Stimulated activated CD8-positive, alpha-beta memory T cell treated with anti-CD3 and anti-CD28 coated beads, Interleukin-12 subunit alpha, Interleukin-12 subunit beta, amount 100 ng/mL, for 24 hours (primary cell): ENCODE measurements around the gene GNB2.

Experiments used
- DNase-seq: peaks from one replicate; pipeline ENCODE4 v3.0.0-alpha.2; 2020; ENCODE audit errors: extremely low read depth

Gene GNB2

DNA sequence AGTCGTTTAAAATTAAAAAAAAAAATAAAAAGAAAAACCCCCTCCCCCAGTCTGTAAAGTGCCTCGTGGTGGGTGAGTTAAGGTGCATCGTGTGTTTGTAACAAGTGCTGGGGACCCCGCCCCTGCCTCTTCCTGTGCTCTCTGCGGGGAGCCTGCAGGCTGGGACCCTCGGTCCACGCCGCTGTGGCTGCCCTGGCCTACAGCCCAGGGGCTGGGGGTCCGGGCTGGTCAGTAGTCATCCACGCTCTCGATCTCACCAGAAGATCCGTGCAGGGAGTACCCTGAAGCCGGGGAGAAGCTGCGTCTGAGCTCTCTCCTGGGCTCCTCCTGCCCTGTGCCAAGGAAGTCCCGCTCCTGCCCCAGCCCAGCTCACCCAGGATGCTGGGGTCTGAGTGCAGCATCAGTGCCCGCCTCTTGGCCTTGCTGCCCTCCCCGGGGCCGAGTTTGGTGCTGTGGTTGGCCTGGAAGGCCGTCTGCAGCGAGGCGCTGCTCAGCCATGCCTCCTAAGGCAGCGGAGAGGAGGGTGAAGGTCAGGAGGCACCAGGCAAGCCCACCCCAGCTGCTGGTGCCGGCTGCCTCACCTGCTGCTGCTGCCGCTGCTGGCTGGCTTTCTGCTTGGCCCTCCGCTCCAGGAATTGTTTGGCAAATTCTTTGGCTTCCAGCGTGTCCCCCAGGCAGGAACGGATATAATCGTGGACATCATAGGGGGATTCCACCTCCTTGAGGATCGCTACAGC, 8.1 kb downstream of the GNB2 start:
- DNase-seq: no peak

DNA sequence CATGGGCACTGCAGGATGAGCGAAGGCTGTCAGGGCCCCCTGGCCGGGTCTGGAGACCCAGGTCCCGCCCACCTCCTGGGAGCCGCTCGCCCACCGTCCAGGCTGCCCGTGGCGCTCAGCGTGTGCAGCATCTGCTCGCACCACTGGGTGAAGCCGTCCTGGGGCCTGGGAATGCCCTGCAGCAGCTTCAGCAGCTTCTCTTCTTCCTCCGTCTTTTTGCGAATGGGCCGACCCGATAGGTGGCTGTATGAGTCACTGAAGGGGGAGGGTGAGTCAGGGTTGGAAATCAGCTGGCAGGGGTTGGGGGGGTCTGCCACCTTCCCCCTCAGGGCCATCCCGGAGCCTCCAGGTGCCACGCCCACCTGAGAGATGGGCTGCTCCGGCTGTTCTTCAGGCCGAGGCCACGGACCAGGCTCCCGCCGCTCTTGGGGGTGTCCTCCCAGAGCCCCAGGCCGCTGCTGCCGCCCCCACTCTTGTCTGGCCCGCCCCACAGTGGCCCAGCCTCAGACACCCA, 8.7 kb downstream of the GNB2 start:
- DNase-seq: no peak

DNA sequence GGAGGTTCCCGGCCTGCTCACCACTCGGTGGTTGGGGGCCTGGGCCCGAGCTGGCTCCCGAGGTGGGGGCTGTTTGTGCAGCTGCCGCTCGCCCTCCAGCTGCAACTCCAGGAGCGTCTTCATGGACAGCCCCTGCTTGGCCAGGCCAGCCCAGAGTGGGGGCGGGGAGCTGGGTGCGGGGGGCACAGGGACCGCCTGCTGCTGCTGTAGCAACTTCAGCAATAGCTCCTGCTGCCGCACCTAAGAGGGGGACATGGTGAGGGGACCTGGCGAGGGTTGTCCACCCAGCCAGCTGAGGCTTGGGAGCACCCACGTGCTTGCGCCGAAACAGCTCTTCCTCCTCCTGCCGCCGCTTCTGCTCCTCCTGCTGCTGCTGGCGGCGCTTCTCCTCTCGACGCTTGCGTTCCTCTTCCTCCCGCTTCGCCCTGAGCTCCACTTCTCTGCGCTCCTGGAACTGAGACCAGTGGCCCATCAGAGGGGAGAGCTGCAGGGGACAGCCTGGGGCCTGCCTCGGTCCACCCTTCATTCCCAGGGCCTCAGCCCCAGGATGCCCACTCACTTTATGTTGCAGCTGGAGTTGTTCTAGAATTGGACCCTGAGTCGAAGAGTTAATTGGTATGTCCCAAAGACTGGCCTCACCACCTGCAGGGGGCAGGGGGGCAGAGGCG, 9.6 kb downstream of the GNB2 start:
- DNase-seq: no peak

DNA sequence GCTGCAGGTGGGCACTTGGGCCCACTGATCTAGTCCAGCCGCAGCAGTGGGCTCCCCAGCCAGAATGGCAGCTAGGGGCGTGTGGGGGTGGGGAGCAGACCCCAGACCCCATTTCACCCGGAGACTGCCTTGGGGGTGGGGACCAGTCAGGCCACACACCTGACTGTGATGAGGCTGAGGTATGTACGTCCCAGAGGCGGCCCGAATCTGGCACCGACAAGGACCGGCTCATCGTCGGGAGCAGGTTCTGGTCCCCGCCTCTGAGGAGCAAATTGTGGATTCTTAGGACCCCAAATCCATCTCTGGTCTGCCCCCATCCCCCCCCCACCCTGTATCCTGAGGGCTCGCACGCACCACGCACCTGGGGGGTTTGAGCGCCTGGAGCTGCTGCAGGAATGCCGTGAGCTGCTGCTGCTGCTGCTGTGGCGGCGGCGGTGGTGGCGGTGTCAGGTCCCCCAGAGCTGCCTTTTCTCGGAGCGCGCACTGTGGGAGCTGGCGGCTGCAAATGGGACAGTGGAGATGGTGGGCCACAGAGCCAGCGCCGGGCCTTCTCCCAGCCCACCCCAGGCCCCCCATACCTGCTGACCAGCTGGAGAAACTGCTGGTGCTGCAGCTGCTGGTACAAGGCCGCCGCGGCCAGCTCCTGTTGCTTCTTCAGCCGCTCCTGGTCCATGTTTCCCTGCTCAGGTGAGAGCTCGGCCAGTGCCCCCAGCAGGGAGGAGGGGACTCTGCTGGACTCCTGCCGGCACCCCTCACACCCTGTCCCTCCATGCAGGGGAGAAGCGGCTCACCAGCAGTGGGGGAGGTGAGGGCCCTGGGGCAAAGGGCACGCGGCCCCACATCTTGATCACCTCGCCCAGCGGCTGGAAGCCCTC, 10.4 kb downstream of the GNB2 start:
- DNase-seq: no peak

DNA sequence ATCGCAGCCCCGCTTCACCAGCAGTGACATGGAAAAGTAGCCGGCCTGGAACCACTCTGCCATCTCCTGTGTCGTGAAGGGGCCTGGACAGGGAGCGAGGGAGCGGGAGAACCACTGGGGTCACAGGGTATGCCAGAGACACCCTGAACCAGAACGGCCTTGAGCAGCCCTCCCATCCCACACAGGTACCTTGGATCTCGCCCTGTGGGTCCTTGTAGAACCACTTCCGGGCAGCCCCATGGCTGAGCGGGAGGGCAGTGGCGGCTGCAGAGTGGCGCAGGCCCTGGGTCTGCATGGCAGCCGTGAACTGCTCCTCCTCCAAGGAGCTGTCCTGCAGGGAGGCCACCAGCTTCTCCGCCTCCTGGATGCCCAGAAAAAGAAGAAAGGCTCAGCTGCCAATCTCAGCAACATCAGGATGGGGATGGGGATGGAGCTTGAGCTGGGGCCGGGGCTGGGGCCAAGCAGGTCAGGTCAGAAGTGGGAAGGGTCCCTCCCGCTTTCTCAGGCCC, 11.0 kb downstream of the GNB2 start:
- DNase-seq: no peak

DNA sequence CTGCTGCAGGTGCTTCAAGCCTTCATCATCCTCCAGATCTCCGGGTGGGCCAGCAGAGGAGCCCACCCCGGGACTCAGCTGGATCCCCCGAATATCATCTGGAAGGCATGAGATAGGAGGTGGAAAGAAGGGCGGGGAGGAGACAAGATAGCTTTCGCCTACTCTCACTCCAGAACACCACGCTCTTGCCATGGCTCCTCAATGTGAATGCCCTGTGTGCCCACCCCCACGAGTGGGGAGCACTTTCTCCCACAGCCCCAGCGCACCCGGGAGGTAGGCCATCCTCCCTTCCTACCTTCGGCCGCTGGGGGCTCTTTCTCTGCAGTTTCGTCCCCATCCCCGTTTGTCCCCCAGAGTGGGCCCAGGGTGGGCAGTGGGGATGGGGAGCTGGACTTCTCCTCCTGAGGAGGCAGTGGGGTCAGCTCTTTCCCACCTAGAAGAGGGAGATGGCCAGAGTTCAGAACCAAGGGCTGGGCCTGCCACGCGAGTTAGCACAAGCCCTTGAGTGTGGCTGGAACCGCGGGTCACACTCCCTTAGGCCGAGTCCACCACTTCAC, 11.6 kb downstream of the GNB2 start:
- DNase-seq: no peak

DNA sequence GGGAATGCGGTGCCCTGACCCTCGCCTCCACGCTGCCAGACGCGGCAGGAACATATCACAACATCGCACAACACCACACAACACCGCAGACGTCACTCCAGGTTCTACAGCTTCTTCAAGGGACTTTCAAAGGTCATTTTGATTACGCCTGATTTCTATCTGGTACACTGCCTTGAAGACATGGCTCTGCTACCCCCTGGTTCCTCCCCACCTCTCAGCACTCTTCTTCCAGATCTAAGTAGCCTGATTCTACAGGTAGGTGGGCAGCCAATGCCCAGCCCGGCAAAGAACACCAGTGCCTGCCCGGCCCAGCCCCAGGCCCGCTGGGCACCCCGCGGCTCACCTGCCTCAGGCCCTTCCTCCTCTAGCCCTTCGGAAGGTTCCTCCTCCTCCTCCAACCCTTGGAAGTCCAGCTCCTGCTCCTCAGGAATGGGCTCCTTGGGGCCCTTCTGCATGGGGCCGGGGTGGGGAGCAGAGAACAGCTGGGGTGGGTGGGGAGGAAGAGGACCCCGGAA, 12.1 kb downstream of the GNB2 start:
- DNase-seq: no peak

DNA sequence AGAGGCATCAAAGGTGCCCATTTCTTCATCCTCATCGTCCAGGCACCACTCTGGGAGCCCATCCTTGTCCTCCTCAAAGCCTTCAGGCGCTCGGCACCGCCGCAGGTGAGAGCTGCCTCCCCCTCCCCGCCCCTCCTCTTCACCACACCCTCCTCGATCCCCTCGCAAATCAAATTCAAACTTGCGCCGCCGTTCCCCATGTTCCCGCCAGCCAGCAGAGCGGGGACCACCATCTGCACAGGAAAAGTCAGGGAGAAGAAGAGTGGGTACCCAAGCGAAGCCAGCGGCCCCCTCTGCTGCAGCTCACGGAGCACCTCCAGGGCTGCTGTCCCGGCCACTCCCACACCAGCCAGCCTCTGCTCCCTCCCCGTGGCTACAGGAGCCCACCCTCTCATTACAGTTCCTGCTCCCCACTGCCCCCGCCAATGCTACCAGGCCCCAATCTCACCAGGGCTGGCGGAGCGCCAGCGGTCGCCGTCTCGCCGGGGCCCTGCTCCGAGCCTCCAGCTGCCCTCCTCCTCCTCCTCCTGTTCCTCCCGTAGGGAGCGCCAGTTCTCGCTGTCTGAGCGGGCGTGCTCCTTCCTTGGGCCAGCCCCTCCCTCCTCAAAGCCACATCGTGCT, 12.8 kb downstream of the GNB2 start:
- no peak for DNase-seq

DNA sequence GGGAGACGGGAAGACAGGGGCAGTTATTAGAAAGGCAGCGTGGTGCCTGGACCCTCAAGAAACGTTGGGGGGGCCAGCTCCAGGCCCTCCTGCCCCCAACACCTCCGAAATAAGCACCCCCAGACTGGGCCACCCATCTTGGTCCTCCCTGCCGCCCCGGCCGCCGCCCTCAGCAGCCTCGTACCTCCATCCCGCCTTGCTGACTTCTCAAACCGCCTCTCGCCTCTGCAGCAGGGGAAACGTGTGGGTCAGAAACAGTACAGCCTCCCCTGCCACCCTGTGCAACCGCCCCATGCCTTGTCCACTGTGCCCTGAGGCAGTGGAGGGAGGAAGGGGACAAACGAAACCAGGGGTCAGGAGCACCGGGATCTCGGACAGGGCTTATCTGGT, 13.3 kb downstream of the GNB2 start:
- DNase-seq: no peak

DNA sequence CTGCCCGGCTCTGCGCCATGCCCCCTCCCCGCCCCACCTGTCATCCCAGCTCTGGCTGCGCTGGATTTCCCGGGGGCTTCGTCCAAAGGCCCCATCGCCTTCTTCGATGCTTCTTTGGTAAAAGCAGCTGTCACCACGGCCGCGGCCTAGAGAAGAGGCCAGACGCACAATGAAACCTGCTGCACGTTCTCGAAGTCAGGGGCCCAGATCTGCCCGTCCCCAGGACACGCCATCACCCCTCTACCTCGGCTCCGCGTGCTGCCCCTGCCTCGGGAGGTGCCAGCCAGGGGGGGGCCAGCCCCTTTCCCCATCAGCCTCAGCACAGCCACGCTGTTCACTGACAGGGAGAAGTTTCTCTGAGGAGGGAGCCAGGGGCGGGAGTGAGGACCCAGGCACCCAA, 13.7 kb downstream of the GNB2 start:
- DNase-seq: no peak

DNA sequence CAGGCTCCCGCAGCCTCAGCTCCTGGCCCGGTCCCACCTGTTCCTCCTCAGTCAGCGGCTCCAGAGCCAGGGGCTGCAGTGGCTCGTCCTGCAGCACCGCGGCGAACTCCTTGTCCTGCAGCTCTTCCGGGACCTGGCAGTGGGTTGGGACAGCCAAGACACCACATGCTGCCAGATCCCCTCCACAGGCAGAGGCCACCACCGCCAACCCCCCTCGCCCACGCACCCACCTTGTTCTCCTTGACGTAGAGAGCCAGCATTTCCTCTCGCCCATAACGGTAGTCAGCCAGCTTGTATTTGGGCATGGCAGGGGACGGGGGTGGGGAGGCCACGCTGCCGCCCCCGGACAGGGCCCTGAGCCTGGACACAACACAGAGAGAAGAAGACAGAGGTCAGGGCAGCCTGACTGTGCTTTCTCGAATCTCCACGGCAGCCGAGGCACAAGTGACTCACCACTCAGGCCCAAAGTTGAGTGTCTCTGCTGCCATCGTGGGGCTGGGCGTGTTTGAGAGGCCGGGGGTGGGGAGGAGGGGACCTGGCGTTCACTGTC, 14.3 kb downstream of the GNB2 start:
- no peak for DNase-seq

DNA sequence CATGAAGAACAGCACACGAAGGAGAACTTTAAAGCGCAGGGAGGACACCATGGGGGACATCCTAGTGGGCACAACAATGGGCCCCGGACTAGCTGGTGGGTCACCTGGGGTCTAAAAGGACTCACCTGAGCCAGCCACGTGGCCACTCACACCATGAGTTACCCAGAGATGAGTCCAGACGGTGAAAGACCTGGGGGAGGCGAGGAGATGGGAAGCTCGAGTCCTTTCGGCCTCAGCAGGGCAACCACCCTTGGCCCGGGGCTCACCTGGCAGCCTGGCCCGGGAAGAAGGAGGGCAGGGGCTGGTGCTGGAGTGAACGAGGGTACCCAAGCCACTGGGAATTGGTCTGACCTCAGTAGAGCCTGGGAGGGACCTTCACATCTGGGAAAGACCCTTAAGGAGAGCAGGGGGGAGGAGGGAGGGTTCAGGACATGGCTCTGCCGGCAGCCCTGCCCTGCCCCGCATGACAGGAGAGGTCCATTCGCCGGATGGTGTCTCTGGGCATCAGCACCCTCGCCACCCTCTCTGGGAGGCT, 14.9 kb downstream of the GNB2 start:
- no peak for DNase-seq

DNA sequence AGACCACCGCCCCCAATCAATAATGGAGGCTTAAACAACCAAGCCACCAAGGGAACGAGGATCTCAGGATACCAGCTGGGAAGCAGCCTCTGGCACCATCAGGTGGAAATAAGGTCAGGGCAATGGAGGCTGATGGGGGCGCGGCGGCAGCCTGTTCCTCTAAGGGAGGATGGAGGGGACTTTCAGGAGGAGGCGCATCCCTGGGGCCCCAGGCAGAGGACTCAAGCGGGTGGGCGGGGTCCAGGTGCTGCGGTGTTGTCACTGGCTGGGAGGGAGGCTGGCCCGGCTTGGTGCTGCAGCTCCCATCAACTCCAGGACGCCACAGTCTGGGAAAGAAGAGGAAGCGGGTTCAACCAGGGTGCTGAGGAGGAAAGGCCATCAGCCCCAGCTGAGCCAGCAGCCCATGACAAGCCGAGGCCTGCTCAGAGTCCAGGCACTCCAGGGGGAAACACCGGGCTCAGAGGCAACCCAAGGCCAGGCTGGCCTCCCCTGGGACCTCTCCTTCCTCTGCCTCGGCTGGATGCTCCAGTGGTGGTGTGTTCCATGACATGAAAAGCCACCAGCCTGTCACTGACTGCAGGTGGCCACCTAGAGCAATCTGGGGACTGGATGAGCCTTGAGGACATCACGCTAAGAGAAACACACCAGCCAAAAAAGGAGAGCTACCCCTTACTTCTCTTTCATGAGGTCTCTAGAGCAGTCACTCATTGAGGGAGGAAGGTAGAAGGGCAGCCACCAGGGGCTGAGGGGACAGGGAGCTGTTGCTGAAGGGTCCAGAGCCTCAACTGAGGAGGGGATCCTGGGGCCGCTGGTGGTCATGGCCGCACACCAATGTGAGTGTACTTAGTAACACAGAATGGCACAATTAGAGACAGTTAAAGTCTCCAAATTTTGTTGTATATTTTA, 15.9 kb downstream of the GNB2 start:
- DNase-seq: no peak

DNA sequence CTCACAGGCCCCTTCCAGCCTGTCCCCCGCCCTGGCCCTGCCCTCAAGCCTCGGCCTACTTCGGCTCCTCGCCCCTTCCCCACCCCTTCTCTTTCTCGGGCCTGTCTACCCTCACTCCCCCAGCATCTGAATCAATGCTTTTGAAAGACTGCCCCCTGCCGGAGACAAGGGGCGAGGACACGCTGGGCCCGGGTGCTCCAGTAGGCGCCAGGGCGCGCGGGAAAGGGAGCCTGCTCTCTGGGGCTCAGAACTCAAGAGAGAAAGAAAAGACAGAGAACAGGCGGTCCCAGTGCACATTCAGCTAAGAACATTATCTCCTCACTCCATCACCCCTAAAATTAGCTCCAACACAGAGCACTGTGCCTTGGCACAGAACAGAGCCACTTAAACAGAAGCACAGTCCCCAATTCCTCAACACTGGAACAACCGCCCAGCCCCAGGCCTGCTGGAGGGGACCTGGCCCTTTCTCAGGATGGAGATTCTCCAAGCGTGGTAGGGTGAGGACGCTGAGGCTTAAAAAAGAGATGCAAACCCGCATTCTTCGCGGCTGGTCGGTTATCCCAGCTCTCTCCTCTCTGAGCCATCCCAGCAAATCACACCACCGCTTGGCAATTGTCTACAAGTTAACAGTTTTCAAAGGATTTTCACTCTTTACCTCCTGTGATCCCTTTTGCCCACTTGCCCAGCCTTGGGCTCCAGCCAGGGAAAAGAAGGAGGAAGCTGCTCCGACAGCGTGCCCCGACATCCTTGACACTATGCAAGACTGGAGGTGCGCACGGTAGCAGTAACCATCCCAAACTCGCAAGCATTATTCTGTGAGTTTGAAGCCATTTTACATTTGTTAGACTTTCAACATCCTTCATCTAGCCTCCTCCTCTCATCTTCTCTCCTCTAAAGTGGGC, 18.4 kb downstream of the GNB2 start:
- no peak for DNase-seq

DNA sequence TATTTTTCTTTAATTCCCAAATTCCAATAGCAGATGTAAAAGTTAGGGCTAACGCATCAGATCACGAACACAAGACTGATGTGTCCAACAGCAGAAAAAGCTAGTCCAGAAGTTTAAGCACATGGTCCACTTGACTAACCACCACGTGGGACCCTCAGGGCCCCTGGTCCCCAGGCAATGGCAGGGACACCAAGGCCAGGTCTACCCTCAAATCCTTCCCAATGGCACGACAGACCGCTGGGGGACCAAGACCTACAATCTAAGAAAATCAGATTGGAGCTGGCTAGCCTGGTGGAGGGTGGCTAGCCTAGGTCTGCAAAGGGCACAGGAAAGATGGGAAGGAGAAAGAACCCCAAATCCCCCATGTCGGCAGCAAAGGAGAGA, 19.0 kb downstream of the GNB2 start:
- DNase-seq: no peak

DNA sequence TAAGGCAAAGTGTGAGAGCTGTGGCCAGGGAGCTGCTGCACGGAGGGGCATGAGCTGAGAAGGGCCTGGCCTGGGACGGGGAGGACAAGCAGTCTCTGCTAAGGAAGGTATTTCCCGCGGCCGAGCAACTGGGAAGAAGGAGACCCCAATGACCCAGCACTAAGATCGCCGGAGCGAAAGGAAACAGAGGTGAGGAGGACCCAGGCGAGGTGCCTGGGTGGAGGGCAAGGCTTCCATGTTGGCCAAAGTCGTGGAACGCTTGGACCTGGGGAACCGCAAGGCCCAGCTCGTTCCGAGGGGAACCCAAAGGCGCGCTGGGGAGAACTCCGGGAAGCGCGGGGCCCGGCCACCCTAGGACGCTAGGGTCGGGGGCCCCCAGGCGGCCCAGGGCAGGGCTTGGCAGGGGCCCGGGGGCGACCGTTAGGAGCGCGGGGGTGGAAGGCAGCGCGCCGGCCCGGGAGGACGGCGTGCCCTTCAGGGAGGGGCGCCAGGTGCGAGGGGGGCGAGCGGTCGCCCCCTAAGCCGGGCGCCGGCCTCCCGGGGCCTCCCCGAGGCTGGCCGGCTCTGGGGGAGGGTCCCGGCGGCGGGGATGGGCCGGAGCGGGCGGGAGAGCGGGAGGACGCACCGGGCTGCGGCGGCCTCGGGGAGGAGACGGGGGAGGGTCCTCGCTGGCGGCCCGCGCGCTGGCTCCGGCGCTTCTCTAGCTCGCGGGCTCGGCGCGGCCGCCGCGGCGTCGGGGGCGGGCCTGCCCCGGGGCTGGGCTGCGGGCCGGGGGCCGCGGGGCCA, 20.0 kb downstream of the GNB2 start:
- no peak for DNase-seq

DNA sequence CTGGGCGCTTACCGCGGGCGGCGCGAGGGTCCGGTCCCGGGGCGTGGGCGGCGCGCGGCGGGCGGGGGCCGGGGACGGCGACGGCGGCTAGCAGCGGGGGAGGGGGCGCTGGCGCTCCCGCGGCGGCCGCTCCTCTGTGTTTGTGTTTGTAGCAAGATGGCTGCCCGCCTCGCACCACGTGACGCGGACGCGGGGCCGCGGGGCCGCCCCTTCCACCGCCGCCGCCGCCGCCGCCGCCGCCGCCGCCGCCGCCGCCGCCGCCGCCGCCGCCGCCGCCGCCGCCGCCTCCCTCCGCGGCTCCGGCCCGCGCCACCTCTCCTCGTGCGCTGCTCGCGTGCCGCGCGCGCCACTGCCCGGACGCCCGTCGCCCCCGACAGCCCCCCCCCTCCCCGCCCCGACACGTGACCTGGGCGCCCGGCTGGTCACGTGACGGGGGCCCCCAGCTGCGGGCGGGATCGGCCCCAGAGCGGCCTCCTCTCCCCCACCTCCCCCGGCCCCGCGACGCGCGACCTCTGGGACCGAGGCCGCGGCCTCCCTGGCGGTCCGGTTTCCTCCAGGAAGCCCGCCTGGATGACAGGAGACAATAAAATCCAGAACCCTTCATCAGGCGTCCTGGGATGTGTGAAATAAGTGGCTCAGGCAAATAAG, 20.7 kb downstream of the GNB2 start, which contains the start of gene GIGYF1:
GIGYF1 (minus strand) TSS at position 153 of the 648 bp plus-strand sequence. CDS start 6,012 bp downstream, outside the sequence.
- no peak for DNase-seq
